ENCODE results near the gene SIPA1L3.

Gene SIPA1L3

DNA sequence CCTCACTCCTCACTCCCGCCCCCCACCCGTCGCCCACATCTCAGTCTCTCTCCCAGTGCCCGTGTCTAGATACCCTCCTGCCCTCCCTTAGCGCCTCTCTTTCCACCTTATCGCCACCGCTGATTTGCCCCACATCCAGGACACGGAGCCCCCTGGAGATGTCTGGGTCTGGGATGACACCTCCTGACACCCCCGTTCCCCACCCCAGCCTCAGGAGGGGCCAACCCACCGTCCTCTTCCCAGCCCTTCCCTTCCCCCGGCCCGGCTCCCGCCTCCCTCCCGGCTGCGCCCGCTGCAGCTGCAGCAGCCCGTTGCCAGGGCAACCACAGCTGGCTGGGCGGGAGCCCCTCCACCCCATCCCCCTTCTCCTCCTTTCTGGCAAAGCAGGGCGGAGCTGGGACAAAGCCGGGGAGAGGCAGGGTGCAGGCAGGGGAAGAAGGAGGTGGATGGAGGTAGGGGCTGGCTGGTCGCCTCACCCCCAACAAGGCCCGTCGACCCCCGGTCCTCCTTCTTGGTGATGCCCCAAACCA, 303.5 kb downstream of the SIPA1L3 start:
- TF ChIP-seq, protein P1, sequence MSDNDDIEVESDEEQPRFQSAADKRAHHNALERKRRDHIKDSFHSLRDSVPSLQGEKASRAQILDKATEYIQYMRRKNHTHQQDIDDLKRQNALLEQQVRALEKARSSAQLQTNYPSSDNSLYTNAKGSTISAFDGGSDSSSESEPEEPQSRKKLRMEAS (IDR thresholded peaks at IDR 0.05): no peak
- no peak for TF ChIP-seq TEAD4 (IDR thresholded peaks at IDR 0.05)
- TF ChIP-seq ZBTB7A (IDR thresholded peaks at IDR 0.05; ENCODE audit: low read depth): no peak
- no peak for TF ChIP-seq RAD21 (IDR thresholded peaks at IDR 0.05; ENCODE audit: low read depth)

DNA sequence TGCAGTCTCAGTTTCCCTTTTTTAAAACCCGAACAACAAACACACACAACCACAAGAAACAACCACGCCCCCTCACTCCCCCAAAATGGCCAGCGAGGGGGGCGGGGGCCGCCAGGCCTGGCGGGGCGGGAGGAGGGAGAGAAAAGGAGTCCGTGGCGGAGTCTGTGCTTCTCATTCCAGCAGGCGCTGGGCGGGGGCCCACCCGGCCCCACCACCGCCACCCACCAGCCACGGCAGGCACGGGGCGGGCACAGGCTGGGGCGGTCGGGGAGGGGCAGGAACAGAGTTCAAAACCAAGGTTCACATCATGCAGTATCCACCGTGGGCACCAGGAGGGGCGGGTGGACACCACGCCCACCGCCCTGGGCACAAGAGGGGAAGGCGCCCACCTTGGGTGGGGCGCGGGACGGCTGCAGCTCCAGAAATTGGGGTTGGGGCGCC, 304.2 kb downstream of the SIPA1L3 start:
- TF ChIP-seq, protein P2, sequence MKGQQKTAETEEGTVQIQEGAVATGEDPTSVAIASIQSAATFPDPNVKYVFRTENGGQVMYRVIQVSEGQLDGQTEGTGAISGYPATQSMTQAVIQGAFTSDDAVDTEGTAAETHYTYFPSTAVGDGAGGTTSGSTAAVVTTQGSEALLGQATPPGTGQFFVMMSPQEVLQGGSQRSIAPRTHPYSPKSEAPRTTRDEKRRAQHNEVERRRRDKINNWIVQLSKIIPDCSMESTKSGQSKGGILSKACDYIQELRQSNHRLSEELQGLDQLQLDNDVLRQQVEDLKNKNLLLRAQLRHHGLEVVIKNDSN (IDR thresholded peaks at IDR 0.05): no peak
- no peak for TF ChIP-seq RAD21 (IDR thresholded peaks at IDR 0.05; ENCODE audit: low read depth)
- TF ChIP-seq TEAD4 (IDR thresholded peaks at IDR 0.05): no peak
- TF ChIP-seq CEBPB (IDR thresholded peaks at IDR 0.05): no peak
- no peak for TF ChIP-seq TCF12 (IDR thresholded peaks at IDR 0.05; ENCODE audit: low read depth)
- TF ChIP-seq, protein P3, sequence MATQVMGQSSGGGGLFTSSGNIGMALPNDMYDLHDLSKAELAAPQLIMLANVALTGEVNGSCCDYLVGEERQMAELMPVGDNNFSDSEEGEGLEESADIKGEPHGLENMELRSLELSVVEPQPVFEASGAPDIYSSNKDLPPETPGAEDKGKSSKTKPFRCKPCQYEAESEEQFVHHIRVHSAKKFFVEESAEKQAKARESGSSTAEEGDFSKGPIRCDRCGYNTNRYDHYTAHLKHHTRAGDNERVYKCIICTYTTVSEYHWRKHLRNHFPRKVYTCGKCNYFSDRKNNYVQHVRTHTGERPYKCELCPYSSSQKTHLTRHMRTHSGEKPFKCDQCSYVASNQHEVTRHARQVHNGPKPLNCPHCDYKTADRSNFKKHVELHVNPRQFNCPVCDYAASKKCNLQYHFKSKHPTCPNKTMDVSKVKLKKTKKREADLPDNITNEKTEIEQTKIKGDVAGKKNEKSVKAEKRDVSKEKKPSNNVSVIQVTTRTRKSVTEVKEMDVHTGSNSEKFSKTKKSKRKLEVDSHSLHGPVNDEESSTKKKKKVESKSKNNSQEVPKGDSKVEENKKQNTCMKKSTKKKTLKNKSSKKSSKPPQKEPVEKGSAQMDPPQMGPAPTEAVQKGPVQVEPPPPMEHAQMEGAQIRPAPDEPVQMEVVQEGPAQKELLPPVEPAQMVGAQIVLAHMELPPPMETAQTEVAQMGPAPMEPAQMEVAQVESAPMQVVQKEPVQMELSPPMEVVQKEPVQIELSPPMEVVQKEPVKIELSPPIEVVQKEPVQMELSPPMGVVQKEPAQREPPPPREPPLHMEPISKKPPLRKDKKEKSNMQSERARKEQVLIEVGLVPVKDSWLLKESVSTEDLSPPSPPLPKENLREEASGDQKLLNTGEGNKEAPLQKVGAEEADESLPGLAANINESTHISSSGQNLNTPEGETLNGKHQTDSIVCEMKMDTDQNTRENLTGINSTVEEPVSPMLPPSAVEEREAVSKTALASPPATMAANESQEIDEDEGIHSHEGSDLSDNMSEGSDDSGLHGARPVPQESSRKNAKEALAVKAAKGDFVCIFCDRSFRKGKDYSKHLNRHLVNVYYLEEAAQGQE (IDR thresholded peaks at IDR 0.05; ENCODE audit: low read depth): no peak
- no peak for TF ChIP-seq CREB1 (IDR thresholded peaks at IDR 0.05; ENCODE audit: low read depth)
- no peak for TF ChIP-seq ZBTB7A (IDR thresholded peaks at IDR 0.05; ENCODE audit: low read depth)

DNA sequence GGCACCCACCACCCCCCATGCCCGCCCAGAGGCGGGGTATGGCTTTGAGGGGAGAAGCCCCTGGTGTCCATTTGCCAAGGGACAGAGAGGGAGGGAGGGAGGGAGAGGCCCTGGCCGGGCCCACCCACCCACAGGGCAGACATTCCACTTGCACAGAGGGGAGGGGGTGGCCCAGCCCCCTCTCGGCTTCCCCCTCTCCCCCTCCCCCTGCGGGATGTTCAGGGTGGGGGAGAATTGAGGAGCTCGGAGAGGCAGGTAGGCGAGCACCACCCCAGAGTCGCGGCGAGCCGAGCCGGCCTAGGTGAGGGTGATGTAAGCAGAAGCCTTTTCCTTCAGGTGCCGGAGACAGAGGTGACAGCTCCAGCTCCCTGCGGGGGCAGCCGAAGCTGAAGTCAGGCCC, 304.8 kb downstream of the SIPA1L3 start:
- TF ChIP-seq YY1 (IDR thresholded peaks at IDR 0.05; ENCODE audit: low read depth): no peak
- TF ChIP-seq CEBPB (IDR thresholded peaks at IDR 0.05): no peak
- TF ChIP-seq CREB1 (IDR thresholded peaks at IDR 0.05; ENCODE audit: low read depth): no peak
- no peak for TF ChIP-seq EGR1 (IDR thresholded peaks at IDR 0.05)
- TF ChIP-seq TAF1 (IDR thresholded peaks at IDR 0.05; ENCODE audit: low read depth): no peak
- no peak for TF ChIP-seq EP300 (IDR thresholded peaks at IDR 0.05; ENCODE audit: borderline replicate concordance)
- TF ChIP-seq TEAD4 (IDR thresholded peaks at IDR 0.05): no peak
- TF ChIP-seq, protein P3 (IDR thresholded peaks at IDR 0.05; ENCODE audit: low read depth): no peak
- no peak for TF ChIP-seq NFIC (IDR thresholded peaks at IDR 0.05)
- TF ChIP-seq, protein P1 (IDR thresholded peaks at IDR 0.05): no peak
- TF ChIP-seq, protein P2 (IDR thresholded peaks at IDR 0.05): no peak

DNA sequence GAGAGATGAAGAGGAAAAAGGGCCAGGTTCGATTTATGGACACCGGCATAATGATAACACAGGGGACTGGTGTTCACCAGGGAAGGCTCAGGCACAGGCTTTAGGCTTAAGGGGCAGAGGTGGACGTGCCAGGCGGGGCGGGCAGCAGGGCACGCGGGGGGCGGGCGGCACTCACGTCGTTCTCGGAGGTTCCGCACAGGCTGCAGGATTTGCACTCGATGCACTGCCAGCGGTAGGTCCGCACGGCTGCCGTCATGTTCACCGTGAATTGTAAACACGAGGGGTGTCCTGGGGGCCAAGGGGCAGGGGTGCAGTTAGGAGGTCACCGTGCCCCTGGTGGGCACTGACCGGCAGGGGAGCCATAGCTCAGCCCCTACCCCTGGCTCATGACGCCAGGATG, 306.5 kb downstream of the SIPA1L3 start:
- TF ChIP-seq TCF12 (IDR thresholded peaks at IDR 0.05; ENCODE audit: low read depth) (no peak), RAD21 (IDR thresholded peaks at IDR 0.05; ENCODE audit: low read depth) (no peak), EP300 (IDR thresholded peaks at IDR 0.05; ENCODE audit: borderline replicate concordance) (no peak), CREB1 (IDR thresholded peaks at IDR 0.05; ENCODE audit: low read depth) (no peak), TEAD4 (IDR thresholded peaks at IDR 0.05) (no peak), FOXM1 (IDR thresholded peaks at IDR 0.05; ENCODE audit: borderline replicate concordance, low read depth) (no peak), EGR1 (IDR thresholded peaks at IDR 0.05) (no peak), TAF1 (IDR thresholded peaks at IDR 0.05; ENCODE audit: low read depth) (no peak), YY1 (IDR thresholded peaks at IDR 0.05; ENCODE audit: low read depth) (no peak), CEBPB (IDR thresholded peaks at IDR 0.05) (no peak), NFIC (IDR thresholded peaks at IDR 0.05) (no peak), ZBTB7A (IDR thresholded peaks at IDR 0.05; ENCODE audit: low read depth) (no peak)
- TF ChIP-seq, protein P3 (IDR thresholded peaks at IDR 0.05; ENCODE audit: low read depth): no peak
- TF ChIP-seq, protein P1 (IDR thresholded peaks at IDR 0.05): no peak
- TF ChIP-seq, protein P2 (IDR thresholded peaks at IDR 0.05): no peak

Data from Ishikawa (cell line).